GM21526 (cell line): ENCODE results near the gene SAXO1.
"Not testable (repeated sequence)": the region's sequence is repeated elsewhere in the genome, so short reads cannot be mapped to it uniquely, and the experiment has no call there.

Source experiments
- ATAC-seq: cut with Tn5 transposase; IDR thresholded peaks from one replicate; pipeline ENCODE4 v1.9.1; 2021; ENCODE audit warnings: moderate library complexity; ENCODE audit not compliant: unreplicated experiment, low FRiP score

Gene SAXO1

GRCh38 chr9:19000133-19000532 is 32.9 kb downstream of the SAXO1 start:
- ATAC-seq = no peak

GRCh38 chr9:18999173-18999785 is 33.7 kb downstream of the SAXO1 start:
- ATAC-seq = no peak

GRCh38 chr9:18997151-18997550 is 35.9 kb downstream of the SAXO1 start:
- no peak for ATAC-seq

GRCh38 chr9:18996211-18996610 is 36.8 kb downstream of the SAXO1 start:
- no peak for ATAC-seq

GRCh38 chr9:18994263-18994916 is 38.6 kb downstream of the SAXO1 start:
- no peak for ATAC-seq

- ATAC-seq = not testable (repeated sequence)
Measured at GRCh38 chr9:18991197-18991596, 41.8 kb downstream of the SAXO1 start.

- ATAC-seq = no peak
Measured at GRCh38 chr9:18990494-18990893, 42.5 kb downstream of the SAXO1 start.

GRCh38 chr9:18989865-18990264 is 43.1 kb downstream of the SAXO1 start:
- ATAC-seq = no peak

- ATAC-seq = no peak
Measured at GRCh38 chr9:18989097-18989496, 43.9 kb downstream of the SAXO1 start.

- no peak for ATAC-seq
Measured at GRCh38 chr9:18988003-18988402, 45.0 kb downstream of the SAXO1 start.

GRCh38 chr9:18985996-18986395 is 47.0 kb downstream of the SAXO1 start:
- no peak for ATAC-seq

GRCh38 chr9:18985464-18985951 is 47.5 kb downstream of the SAXO1 start:
- no peak for ATAC-seq

- ATAC-seq = no peak
Measured at GRCh38 chr9:18982262-18982620, 50.8 kb downstream of the SAXO1 start.

GRCh38 chr9:18981476-18982261 is 51.3 kb downstream of the SAXO1 start:
- ATAC-seq = no peak

GRCh38 chr9:18980189-18980588 is 52.8 kb downstream of the SAXO1 start:
- ATAC-seq = no peak

GRCh38 chr9:18979367-18979766 is 53.6 kb downstream of the SAXO1 start:
- no peak for ATAC-seq

- no peak for ATAC-seq
Measured at GRCh38 chr9:18978188-18978587, 54.8 kb downstream of the SAXO1 start.

- no peak for ATAC-seq
Measured at GRCh38 chr9:18976709-18977531, 56.1 kb downstream of the SAXO1 start.

- ATAC-seq = no peak
Measured at GRCh38 chr9:18976221-18976708, 56.7 kb downstream of the SAXO1 start.

GRCh38 chr9:18973348-18973747 is 59.7 kb downstream of the SAXO1 start:
- ATAC-seq = no peak

GRCh38 chr9:18972675-18973074 is 60.3 kb downstream of the SAXO1 start:
- ATAC-seq = no peak
